ENCODE measurements around the gene CABCOCO1.

DNA sequence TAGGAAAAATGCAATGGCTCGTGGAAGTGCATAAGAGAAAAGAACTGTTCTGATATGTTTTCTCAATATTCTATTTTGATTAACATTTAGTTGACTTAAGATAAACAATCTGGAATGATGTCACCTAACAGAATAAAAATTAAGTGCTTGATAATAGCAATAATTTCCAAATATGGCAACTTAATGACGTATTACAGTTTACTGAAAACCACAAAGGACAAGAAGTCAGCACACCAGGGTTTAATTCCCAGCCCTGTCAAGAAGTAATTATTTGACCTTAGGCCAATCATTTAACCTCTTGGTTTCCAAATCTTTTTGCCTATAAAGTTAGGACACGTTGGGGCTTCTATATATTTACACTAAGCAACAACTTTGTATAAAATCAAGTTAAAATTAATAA, 95.7 kb downstream of the CABCOCO1 start:
- TF ChIP-seq, protein P1, sequence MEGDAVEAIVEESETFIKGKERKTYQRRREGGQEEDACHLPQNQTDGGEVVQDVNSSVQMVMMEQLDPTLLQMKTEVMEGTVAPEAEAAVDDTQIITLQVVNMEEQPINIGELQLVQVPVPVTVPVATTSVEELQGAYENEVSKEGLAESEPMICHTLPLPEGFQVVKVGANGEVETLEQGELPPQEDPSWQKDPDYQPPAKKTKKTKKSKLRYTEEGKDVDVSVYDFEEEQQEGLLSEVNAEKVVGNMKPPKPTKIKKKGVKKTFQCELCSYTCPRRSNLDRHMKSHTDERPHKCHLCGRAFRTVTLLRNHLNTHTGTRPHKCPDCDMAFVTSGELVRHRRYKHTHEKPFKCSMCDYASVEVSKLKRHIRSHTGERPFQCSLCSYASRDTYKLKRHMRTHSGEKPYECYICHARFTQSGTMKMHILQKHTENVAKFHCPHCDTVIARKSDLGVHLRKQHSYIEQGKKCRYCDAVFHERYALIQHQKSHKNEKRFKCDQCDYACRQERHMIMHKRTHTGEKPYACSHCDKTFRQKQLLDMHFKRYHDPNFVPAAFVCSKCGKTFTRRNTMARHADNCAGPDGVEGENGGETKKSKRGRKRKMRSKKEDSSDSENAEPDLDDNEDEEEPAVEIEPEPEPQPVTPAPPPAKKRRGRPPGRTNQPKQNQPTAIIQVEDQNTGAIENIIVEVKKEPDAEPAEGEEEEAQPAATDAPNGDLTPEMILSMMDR (IDR thresholded peaks at IDR 0.05) = no peak
- TF ChIP-seq POLR2A (IDR thresholded peaks at IDR 0.05) = no peak

Measured in heart left ventricle (tissue), 13 donors.